ENCODE data around the gene CCL3. TPM values are rescaled to one million over a fixed set of nuclear protein-coding genes. Genes with fewer than 3 reads are reported as not detected.

The CCL3 gene
- total RNA-seq, 3 donors from 2014 or later (not counting 1 experiment from before 2014, with no cell fraction given), result 381 to 547 (median 450) TPM

DNA sequence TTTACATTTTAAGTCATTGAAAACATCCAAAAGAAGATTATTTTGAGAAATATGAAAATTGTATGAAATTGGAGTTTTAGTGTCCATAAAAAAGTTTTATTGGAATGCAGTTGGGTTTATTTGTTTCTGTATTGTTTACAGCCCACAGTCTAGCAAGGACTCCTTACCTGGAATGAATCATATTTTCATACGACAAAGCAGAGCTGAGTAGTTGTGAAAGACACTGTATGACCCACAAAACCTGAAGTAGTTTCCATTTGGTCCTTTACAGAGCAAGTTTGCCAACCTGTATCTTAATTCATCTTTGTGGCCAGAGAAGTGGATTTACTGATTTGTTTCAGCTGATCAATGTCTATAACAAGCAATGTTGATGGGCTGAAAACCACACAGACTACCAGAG lies 15.6 kb downstream of the CCL3 start:
- H3K4me3 Mint-ChIP-seq, result peak overlapping the region; percentile 74
- H3K9me3 Mint-ChIP-seq, result peaks cover 0 to 2% of the 10 kb centered on the region in 2 donors
- Histone ChIP-seq H3K27me3 (ENCODE audit: control insufficient read depth, insufficient read depth, low read length) (no peaks in the 10 kb centered on the region), H3K9me3 (ENCODE audit: control insufficient read depth, insufficient read depth, low read length) (peaks cover 4% of the 10 kb centered on the region), H3K27ac (ENCODE audit: low read length) (peak overlapping the region; percentile 44), H3K36me3 (ENCODE audit: control insufficient read depth, insufficient read depth, low read length) (no peaks in the 10 kb centered on the region), H3K4me1 (ENCODE audit: control insufficient read depth, insufficient read depth, low read length) (peaks cover 43% of the 10 kb centered on the region), H3K4me3 (ENCODE audit: low read length) (no peak overlapping the region)
- peaks cover 85% of the 10 kb centered on the region in 2 donors for H3K4me1 Mint-ChIP-seq
- TF ChIP-seq, protein P1, sequence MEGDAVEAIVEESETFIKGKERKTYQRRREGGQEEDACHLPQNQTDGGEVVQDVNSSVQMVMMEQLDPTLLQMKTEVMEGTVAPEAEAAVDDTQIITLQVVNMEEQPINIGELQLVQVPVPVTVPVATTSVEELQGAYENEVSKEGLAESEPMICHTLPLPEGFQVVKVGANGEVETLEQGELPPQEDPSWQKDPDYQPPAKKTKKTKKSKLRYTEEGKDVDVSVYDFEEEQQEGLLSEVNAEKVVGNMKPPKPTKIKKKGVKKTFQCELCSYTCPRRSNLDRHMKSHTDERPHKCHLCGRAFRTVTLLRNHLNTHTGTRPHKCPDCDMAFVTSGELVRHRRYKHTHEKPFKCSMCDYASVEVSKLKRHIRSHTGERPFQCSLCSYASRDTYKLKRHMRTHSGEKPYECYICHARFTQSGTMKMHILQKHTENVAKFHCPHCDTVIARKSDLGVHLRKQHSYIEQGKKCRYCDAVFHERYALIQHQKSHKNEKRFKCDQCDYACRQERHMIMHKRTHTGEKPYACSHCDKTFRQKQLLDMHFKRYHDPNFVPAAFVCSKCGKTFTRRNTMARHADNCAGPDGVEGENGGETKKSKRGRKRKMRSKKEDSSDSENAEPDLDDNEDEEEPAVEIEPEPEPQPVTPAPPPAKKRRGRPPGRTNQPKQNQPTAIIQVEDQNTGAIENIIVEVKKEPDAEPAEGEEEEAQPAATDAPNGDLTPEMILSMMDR (IDR thresholded peaks at IDR 0.05), result no peak
- ATAC-seq, result peak; percentile 49 to 58 (median 56)
- peaks cover 15% of the 10 kb centered on the region for H3K36me3 Mint-ChIP-seq
- intact Hi-C loops (cut with micrococcal nuclease), result loop anchor here (5.0 kb wide), 1 partner anchor 73 kb away; no protein-coding TSS in a partner anchor
- WGBS (ENCODE audit: insufficient coverage), result 36% methylated on average over 1 of the region's 1 CpG
- peak overlapping the region; percentile 95 to 96 for H3K27ac Mint-ChIP-seq
- DNase-seq, result no peak
- H3K27me3 Mint-ChIP-seq (ENCODE audit: low read depth in 2 of 2), result no peaks in the 10 kb centered on the region

DNA sequence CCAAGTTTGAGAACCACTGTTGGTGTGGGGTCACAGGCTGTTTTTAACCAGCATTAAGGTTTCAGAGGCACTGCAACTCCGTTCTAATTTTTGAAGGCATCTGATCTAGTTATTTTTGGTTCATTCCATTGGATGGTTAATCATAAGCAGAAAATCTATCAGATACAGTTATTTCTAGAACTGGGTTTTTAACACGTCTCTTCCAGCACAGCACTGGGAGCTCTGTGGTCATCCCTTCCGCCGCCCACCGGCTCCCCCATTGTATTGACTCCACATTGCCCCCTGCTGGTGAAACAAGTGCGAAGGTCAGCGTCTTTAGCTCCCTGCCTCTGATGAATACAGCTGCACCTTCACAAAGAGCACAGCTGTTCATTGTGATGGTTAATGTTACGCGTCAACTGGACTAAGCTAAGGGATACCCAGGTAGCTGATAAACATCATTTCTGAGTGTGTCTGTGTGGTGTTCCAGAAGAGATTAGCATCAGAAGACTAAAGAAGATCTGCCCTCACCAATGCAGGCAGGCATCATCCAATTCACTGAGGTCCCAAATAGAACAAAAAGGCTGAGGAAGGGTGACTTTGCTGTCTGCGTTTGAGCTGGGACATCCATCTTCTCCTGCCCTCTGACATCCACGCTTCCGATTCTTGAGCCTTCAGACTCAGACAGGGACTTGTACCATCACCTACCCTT lies 17.4 kb downstream of the CCL3 start:
- peaks cover 4% of the 10 kb centered on the region for H3K9me3 ChIP-seq (ENCODE audit: control insufficient read depth, insufficient read depth, low read length)
- no peaks in the 10 kb centered on the region for H3K27me3 ChIP-seq (ENCODE audit: control insufficient read depth, insufficient read depth, low read length)
- ATAC-seq (peak; percentile 71 to 80 (median 79)), DNase-seq (peak; percentile 62 to 83)
- H3K4me3 Mint-ChIP-seq, result peak overlapping the region; percentile 51
- peak overlapping the region; percentile 51 for H3K27ac ChIP-seq (ENCODE audit: low read length)
- peaks cover 51% of the 10 kb centered on the region for H3K4me1 ChIP-seq (ENCODE audit: control insufficient read depth, insufficient read depth, low read length)
- H3K36me3 Mint-ChIP-seq, result peaks cover 8% of the 10 kb centered on the region
- peak overlapping the region; percentile 95 to 96 for H3K27ac Mint-ChIP-seq
- H3K4me3 ChIP-seq (ENCODE audit: low read length), result no peak overlapping the region
- H3K36me3 ChIP-seq (ENCODE audit: control insufficient read depth, insufficient read depth, low read length), result no peaks in the 10 kb centered on the region
- H3K4me1 Mint-ChIP-seq, result peaks cover 87 to 88% of the 10 kb centered on the region in 2 donors
- intact Hi-C loops (cut with micrococcal nuclease), result loop anchor here (5.0 kb wide), 1 partner anchor 75 kb away; no protein-coding TSS in a partner anchor
- WGBS (ENCODE audit: insufficient coverage), result 29% methylated on average over 12 of the region's 12 CpGs
- TF ChIP-seq, protein P1 (IDR thresholded peaks at IDR 0.05), result peak; percentile 87
- no peaks in the 10 kb centered on the region for H3K9me3 Mint-ChIP-seq
- H3K27me3 Mint-ChIP-seq (ENCODE audit: low read depth in 2 of 2), result no peaks in the 10 kb centered on the region

DNA sequence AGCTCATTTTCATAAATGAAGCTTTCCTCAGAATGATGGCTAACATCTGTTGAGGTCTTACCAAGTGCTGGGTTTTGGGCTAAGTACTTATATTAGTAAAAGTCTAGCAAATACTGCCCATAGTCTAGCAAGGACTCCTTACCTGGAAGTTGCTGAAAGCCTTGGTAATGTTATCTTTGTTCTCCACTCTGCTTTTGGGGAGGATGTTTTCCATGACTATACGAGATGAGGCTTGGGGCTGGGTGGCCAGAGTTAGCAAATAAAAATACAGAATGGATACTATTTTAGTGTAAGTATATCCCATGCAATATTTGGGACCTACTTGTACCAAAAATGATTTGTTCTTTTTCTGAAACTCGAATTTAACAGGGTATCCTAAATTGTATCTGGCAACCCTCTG lies 18.2 kb downstream of the CCL3 start:
- peak overlapping the region; percentile 51 for H3K27ac ChIP-seq (ENCODE audit: low read length)
- 89% methylated on average over 2 of the region's 2 CpGs for WGBS (ENCODE audit: insufficient coverage)
- Mint-ChIP-seq H3K4me1 (peaks cover 89 to 91% of the 10 kb centered on the region in 2 donors), H3K36me3 (peaks cover 2% of the 10 kb centered on the region), H3K27ac (peak overlapping the region; percentile 95 to 96), H3K27me3 (ENCODE audit: low read depth in 2 of 2) (no peaks in the 10 kb centered on the region), H3K4me3 (peak overlapping the region; percentile 51), H3K9me3 (no peaks in the 10 kb centered on the region)
- H3K36me3 ChIP-seq (ENCODE audit: control insufficient read depth, insufficient read depth, low read length), result no peaks in the 10 kb centered on the region
- H3K4me1 ChIP-seq (ENCODE audit: control insufficient read depth, insufficient read depth, low read length), result peaks cover 57% of the 10 kb centered on the region
- ATAC-seq, result no peak
- TF ChIP-seq, protein P1 (IDR thresholded peaks at IDR 0.05), result no peak
- DNase-seq, result no peak
- H3K9me3 ChIP-seq (ENCODE audit: control insufficient read depth, insufficient read depth, low read length), result no peaks in the 10 kb centered on the region
- H3K4me3 ChIP-seq (ENCODE audit: low read length), result no peak overlapping the region
- no peaks in the 10 kb centered on the region for H3K27me3 ChIP-seq (ENCODE audit: control insufficient read depth, insufficient read depth, low read length)
- intact Hi-C loops (cut with micrococcal nuclease), result loop anchor here (5.0 kb wide), 1 partner anchor 76 kb away; no protein-coding TSS in a partner anchor
